ENCODE data around the gene KIF12. TPM values are rescaled to one million over a fixed set of nuclear protein-coding genes. Genes with fewer than 3 reads are reported as not detected.

Gene KIF12
- total and polyA plus RNA-seq, 2 of the 13 experiments (the other 11 are each of a cell fraction or from before 2014, with no cell fraction given): 1.8 to 12.5 TPM

DNA sequence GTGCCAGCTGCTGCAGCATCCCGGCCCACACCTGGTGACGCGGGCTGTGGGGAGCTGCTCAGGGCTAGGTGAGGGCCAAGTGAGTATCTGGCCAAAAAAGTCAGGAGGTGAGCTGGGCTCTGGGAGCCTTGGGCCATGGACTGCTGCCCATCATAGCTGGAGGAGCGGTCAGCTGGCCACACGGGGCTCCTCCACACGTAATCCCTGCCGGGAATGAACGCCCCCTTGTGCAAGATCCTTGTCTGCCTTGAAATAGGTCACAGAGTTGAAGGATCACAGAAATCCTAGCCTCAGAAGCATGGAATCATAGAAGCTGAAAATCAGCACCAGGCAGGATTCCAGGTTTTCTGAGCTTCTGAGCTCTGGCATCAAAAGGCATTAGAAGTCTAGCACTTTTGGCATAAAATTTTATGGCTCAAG is 39.5 kb upstream of the KIF12 start (continued):
- TF ChIP-seq TEAD3 (CRISPR knock-in tag; optimal IDR thresholded peaks at IDR 0.05; ENCODE audit: borderline replicate concordance) (peak; percentile 59), IRF2 (CRISPR knock-in tag; IDR thresholded peaks at IDR 0.05) (no peak), FOXA3 (CRISPR knock-in tag; IDR thresholded peaks at IDR 0.05) (0 out of 2 replicates have a peak, but pooled peaks have one; percentile 7), MAFK (conservative IDR thresholded peaks at IDR 0.05 in 1 of 2, IDR thresholded peaks at IDR 0.05 in 1 of 2; ENCODE audit: low read length in 2 of 2) (no peak), REL (CRISPR knock-in tag; conservative IDR thresholded peaks at IDR 0.05) (no peak), BRCA1 (CRISPR knock-in tag; IDR thresholded peaks at IDR 0.05) (no peak), ZKSCAN8 (CRISPR knock-in tag; IDR thresholded peaks at IDR 0.05; ENCODE audit: borderline replicate concordance) (no peak), ZNF777 (CRISPR knock-in tag; IDR thresholded peaks at IDR 0.05) (no peak), TARDBP (CRISPR knock-in tag; IDR thresholded peaks at IDR 0.05) (no peak), MAFF (IDR thresholded peaks at IDR 0.05; ENCODE audit: low read depth, low read length) (no peak), ZNF549 (CRISPR knock-in tag; IDR thresholded peaks at IDR 0.05) (no peak), TRIM24 (CRISPR knock-in tag; IDR thresholded peaks at IDR 0.05) (no peak), HDAC2 (CRISPR knock-in tag; IDR thresholded peaks at IDR 0.05) (no peak), ZNF17 (CRISPR knock-in tag; IDR thresholded peaks at IDR 0.05) (no peak), HDAC6 (IDR thresholded peaks at IDR 0.05; ENCODE audit: low read depth, low read length) (no peak), POLR2G (IDR thresholded peaks at IDR 0.05; ENCODE audit: low read depth, low read length) (no peak), CEBPB (IDR thresholded peaks at IDR 0.05; ENCODE audit: borderline replicate concordance, low read depth, low read length) (peak; percentile 64; the same call in 1 of the 2 replicates), ZNF709 (CRISPR knock-in tag; IDR thresholded peaks at IDR 0.05) (no peak), MXI1 (IDR thresholded peaks at IDR 0.05; ENCODE audit: borderline replicate concordance, low read depth, low read length) (no peak), CREM (IDR thresholded peaks at IDR 0.05) (no peak), CREM (CRISPR knock-in tag; IDR thresholded peaks at IDR 0.05) (no peak), ZNF614 (CRISPR knock-in tag; IDR thresholded peaks at IDR 0.05; ENCODE audit: borderline replicate concordance) (no peak), FOXO1 (CRISPR knock-in tag; IDR thresholded peaks at IDR 0.05) (0 out of 2 replicates have a peak, but pooled peaks have one; percentile 41), FOXK2 (IDR thresholded peaks at IDR 0.05) (no peak), RFX3 (CRISPR knock-in tag; IDR thresholded peaks at IDR 0.05) (no peak), ZSCAN29 (CRISPR knock-in tag; conservative IDR thresholded peaks at IDR 0.05) (no peak), KAT8 (CRISPR knock-in tag; IDR thresholded peaks at IDR 0.05) (no peak), POLR2AphosphoS5 (IDR thresholded peaks at IDR 0.05; ENCODE audit: low read depth, low read length) (no peak)
- TF ChIP-seq, protein P1, sequence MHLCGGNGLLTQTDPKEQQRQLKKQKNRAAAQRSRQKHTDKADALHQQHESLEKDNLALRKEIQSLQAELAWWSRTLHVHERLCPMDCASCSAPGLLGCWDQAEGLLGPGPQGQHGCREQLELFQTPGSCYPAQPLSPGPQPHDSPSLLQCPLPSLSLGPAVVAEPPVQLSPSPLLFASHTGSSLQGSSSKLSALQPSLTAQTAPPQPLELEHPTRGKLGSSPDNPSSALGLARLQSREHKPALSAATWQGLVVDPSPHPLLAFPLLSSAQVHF (CRISPR knock-in tag; IDR thresholded peaks at IDR 0.05): no peak
- TF ChIP-seq, protein P2, sequence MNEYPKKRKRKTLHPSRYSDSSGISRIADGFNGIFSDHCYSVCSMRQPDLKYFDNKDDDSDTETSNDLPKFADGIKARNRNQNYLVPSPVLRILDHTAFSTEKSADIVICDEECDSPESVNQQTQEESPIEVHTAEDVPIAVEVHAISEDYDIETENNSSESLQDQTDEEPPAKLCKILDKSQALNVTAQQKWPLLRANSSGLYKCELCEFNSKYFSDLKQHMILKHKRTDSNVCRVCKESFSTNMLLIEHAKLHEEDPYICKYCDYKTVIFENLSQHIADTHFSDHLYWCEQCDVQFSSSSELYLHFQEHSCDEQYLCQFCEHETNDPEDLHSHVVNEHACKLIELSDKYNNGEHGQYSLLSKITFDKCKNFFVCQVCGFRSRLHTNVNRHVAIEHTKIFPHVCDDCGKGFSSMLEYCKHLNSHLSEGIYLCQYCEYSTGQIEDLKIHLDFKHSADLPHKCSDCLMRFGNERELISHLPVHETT (CRISPR knock-in tag; conservative IDR thresholded peaks at IDR 0.05): no peak
- TF ChIP-seq, protein P3, sequence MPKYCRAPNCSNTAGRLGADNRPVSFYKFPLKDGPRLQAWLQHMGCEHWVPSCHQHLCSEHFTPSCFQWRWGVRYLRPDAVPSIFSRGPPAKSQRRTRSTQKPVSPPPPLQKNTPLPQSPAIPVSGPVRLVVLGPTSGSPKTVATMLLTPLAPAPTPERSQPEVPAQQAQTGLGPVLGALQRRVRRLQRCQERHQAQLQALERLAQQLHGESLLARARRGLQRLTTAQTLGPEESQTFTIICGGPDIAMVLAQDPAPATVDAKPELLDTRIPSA (CRISPR knock-in tag; IDR thresholded peaks at IDR 0.05; ENCODE audit: borderline replicate concordance): no peak
- TF ChIP-seq, protein P4, sequence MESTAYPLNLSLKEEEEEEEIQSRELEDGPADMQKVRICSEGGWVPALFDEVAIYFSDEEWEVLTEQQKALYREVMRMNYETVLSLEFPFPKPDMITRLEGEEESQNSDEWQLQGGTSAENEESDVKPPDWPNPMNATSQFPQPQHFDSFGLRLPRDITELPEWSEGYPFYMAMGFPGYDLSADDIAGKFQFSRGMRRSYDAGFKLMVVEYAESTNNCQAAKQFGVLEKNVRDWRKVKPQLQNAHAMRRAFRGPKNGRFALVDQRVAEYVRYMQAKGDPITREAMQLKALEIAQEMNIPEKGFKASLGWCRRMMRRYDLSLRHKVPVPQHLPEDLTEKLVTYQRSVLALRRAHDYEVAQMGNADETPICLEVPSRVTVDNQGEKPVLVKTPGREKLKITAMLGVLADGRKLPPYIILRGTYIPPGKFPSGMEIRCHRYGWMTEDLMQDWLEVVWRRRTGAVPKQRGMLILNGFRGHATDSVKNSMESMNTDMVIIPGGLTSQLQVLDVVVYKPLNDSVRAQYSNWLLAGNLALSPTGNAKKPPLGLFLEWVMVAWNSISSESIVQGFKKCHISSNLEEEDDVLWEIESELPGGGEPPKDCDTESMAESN (CRISPR knock-in tag; conservative IDR thresholded peaks at IDR 0.05): no peak
